ENCODE data around the gene TENT5C. TPM values are rescaled to one million over a fixed set of nuclear protein-coding genes. Genes with fewer than 3 reads are reported as not detected.

The TENT5C gene
- total RNA-seq, 1 experiment from 2014 or later: 1.4 TPM

DNA sequence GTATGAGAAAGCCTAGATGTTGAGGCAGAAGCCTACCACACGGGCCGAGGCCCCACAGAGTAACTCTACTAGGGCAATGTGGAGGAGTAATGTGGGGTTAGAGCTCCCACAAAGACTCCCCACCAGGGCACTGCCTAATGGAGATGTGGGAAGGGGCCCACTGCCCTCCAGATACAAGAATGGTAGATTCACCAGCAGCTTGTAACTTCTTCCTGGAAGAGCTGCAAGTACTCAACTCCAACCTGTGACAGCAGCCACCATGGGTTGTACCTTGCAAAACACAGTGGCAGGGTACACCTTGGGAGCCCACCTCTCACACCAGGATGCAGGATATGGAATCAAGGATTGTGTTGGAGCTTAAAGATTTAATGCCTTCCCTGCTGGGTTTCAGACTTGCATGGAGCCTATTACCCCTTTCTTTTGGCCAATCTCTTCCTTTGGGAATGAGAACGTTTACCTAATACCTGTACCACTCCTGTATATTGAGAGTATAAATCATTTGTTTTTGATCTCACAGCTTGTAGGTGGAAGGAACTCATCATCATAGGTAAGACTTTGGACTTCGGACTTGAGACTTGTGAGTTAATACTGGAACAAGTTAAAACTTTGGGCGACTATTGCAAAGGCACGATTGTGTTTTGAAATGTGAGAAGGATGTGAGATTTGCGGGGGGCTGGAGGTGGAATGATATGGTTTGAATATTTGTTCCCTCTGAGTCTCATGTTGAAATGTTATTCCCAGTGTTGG lies 57.5 kb downstream of the TENT5C start (continued):
- no peak for TF ChIP-seq ATF6 (CRISPR knock-in tag; IDR thresholded peaks at IDR 0.05)
- TF ChIP-seq, protein P1, sequence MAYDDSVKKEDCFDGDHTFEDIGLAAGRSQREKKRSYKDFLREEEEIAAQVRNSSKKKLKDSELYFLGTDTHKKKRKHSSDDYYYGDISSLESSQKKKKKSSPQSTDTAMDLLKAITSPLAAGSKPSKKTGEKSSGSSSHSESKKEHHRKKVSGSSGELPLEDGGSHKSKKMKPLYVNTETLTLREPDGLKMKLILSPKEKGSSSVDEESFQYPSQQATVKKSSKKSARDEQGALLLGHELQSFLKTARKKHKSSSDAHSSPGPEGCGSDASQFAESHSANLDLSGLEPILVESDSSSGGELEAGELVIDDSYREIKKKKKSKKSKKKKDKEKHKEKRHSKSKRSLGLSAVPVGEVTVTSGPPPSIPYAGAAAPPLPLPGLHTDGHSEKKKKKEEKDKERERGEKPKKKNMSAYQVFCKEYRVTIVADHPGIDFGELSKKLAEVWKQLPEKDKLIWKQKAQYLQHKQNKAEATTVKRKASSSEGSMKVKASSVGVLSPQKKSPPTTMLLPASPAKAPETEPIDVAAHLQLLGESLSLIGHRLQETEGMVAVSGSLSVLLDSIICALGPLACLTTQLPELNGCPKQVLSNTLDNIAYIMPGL (CRISPR knock-in tag; IDR thresholded peaks at IDR 0.05): no peak
- TF ChIP-seq NFE2L1 (CRISPR knock-in tag; IDR thresholded peaks at IDR 0.05): no peak
- TF ChIP-seq, protein P2, sequence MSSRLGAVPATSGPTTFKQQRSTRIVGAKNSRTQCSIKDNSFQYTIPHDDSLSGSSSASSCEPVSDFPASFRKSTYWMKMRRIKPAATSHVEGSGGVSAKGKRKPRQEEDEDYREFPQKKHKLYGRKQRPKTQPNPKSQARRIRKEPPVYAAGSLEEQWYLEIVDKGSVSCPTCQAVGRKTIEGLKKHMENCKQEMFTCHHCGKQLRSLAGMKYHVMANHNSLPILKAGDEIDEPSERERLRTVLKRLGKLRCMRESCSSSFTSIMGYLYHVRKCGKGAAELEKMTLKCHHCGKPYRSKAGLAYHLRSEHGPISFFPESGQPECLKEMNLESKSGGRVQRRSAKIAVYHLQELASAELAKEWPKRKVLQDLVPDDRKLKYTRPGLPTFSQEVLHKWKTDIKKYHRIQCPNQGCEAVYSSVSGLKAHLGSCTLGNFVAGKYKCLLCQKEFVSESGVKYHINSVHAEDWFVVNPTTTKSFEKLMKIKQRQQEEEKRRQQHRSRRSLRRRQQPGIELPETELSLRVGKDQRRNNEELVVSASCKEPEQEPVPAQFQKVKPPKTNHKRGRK (CRISPR knock-in tag; IDR thresholded peaks at IDR 0.05; ENCODE audit: borderline replicate concordance): no peak
- TF ChIP-seq ZNF317 (CRISPR knock-in tag; IDR thresholded peaks at IDR 0.05; ENCODE audit: borderline replicate concordance, low read depth): no peak
- no peak for TF ChIP-seq JUN (CRISPR knock-in tag; IDR thresholded peaks at IDR 0.05)
- TF ChIP-seq, protein P3, sequence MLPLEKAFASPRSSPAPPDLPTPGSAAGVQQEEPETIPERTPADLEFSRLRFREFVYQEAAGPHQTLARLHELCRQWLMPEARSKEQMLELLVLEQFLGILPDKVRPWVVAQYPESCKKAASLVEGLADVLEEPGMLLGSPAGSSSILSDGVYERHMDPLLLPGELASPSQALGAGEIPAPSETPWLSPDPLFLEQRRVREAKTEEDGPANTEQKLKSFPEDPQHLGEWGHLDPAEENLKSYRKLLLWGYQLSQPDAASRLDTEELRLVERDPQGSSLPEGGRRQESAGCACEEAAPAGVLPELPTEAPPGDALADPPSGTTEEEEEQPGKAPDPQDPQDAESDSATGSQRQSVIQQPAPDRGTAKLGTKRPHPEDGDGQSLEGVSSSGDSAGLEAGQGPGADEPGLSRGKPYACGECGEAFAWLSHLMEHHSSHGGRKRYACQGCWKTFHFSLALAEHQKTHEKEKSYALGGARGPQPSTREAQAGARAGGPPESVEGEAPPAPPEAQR (CRISPR knock-in tag; IDR thresholded peaks at IDR 0.05): no peak

- Mint-ChIP-seq H3K9me3 (peaks cover 26% of the 10 kb centered on the region), H3K4me1 (peaks cover 36% of the 10 kb centered on the region), H3K4me3 (no peak overlapping the region), H3K36me3 (peaks cover 12% of the 10 kb centered on the region), H3K27me3 (ENCODE audit: low read depth) (no peaks in the 10 kb centered on the region), H3K27ac (no peak overlapping the region)
- CTCF ChIA-PET: interaction anchor here (2.1 kb wide), 1 partner anchor 10 kb away, joined by 5 read pairs; no protein-coding TSS in a partner anchor
- DNase-seq (ENCODE audit: low spot score): no peak
- POLR2A ChIA-PET: no interaction called here
- no peak for ATAC-seq
- no peak for TF ChIP-seq CREB1 (CRISPR knock-in tag; IDR thresholded peaks at IDR 0.05)
- no peak for TF ChIP-seq GRHL2 (CRISPR knock-in tag; IDR thresholded peaks at IDR 0.05; ENCODE audit: insufficient replicate concordance, severe bottlenecking)
- no peak for TF ChIP-seq ZNF219 (CRISPR knock-in tag; IDR thresholded peaks at IDR 0.05; ENCODE audit: borderline replicate concordance)
- TF ChIP-seq ELF4 (CRISPR knock-in tag; IDR thresholded peaks at IDR 0.05; ENCODE audit: low read depth): no peak
- TF ChIP-seq JAZF1 (CRISPR knock-in tag; IDR thresholded peaks at IDR 0.05): no peak
- TF ChIP-seq TEAD4 (CRISPR knock-in tag; IDR thresholded peaks at IDR 0.05): no peak
- no peak for TF ChIP-seq PRRX2 (CRISPR knock-in tag; IDR thresholded peaks at IDR 0.05)
- TF ChIP-seq ZNF232 (CRISPR knock-in tag; IDR thresholded peaks at IDR 0.05): no peak
- TF ChIP-seq SOX15 (CRISPR knock-in tag; IDR thresholded peaks at IDR 0.05): no peak
- TF ChIP-seq IRF2 (CRISPR knock-in tag; IDR thresholded peaks at IDR 0.05; ENCODE audit: borderline replicate concordance, low read depth): no peak
- no peak for TF ChIP-seq NR3C1 (CRISPR knock-in tag; conservative IDR thresholded peaks at IDR 0.05; ENCODE audit: low read depth)
These were observed 58.5 kb downstream of the TENT5C start for GRCh38 chr1:117664314-117664713.
